Activated CD4-positive, alpha-beta T cell treated with anti-CD3 and anti-CD28 coated beads for 4 hours (primary cell): ENCODE results near the gene CPNE6.
"Not testable (repeated sequence)": the region's sequence is repeated elsewhere in the genome, so short reads cannot be mapped to it uniquely, and the experiment has no call there.

Source experiments
- DNase-seq, 2 donors: peaks; one replicate each; pipeline ENCODE4 v3.0.0-alpha.2; 2020

Gene CPNE6

DNA sequence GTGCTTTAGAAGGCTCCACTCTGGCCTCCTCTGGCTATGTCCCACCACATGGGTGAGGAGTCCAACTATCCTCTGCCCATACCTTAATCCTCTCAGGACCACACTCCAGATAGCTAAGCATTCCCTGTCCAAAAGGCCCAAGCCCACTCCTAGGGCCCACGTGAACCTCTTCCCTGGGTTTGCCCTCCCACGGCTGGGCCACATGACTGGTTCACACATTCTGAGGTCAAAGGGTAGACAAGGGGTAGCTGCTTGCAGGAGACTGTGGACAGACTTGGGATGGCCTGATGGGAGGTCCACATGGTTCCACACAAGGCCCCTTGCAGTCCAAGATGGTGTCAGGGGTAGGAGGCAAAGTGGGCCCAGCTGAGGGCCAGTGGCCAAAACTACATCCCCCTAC lies 16.7 kb downstream of the CPNE6 start:
- no peak for DNase-seq

DNA sequence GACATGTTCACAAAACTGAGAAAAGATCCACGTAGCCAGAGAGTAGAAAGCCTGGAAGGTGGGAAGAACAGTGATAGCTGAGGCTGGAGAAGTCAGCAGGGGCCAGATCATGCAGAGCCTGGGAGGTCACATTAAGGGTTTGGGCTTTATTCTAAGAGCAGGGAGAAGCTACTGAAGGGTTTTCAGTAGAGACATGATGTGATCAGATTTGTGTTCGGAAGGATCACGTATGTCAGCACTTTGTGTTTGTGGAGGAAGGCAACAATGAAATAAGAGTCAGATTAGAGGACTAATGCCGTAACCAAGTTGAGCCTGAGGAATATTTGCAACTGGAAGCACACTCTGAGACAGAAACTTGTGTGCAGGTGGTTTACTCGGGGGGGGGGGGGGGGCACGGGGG lies 18.5 kb downstream of the CPNE6 start:
- DNase-seq = no peak

DNA sequence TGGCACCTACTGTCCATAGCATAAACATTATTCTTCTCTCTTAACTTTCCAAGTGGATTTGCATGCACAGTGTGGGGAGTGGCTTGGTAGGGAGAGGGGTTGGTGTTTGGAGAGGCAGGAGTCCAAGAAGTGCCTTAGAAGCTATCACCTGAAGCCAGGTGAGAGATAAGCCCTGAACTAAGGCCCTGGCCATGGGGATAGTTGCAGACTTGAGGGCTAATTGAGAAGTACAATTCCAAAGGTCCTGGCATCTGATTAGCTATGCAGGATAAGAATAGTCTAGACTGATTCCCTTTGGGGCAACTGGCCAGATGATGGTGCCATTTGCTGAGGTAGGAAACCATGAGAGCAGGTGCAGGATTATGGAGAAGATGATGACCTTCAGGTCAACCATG lies 20.7 kb downstream of the CPNE6 start:
- no peak for DNase-seq

DNA sequence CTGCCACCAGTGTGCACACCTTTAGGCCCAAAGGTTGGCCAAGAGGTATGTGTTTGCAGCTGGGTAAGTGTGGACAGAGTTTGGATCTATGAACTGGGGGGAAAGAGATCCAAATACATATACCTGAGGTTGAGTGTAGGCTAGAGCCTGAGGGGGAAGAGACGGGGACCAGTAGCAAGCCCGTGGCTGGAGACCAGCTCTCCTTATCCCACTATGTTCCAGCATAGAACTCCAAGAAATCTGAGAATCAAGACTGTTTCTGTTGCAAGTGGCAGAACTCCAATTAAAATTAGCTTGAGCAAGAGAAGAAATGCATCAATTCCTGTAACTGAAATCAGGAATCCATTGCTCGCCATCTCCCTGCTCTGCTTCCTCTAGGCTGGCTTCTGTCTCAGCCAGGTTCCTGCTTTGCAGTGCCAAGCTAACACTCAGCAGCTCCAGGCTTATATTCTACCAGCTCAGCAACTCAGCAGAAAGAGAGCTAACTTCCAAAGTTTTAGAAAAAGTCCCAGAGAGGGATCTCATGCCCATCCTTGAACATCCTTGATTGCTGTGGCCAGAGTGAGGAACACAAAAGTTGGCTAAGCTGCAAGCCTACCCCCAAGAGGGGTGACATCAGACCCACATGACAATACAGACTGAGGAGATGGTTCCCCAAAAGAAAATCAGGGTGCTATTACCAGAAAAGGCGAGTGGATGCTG lies 21.3 kb downstream of the CPNE6 start:
- DNase-seq = no peak

DNA sequence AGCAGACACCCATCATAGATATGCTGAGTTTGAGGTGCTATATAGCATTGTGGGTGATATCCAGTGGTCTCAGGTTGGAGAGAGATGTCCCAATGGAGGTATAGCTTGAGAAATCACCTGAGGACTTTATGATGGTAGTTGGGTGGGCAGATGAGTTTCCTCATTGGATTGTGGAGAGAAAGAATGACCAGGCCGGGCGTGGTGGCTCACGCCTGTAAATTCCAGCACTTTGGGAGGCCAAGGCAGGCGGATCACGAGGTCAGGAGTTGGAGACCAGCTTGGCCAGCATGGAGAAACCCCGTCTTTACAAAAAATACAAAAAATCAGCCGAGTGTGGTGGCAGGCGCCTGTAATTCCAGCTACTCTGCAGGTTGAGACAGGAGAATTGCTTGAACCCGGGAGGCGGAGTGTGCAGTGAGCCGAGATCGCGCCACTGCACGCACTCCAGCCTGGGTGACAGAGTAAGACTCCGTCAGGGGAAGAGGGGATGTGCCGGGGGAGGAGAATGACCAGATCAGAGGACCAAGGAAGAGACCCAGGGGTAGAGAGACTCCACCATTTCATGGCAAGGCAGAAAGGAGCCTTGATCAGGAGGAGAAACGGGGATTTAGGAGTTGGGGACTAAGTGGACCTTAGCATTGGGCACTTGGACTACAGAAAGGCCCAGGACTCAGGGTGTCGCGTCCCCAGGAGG lies 22.0 kb downstream of the CPNE6 start:
- no peak for DNase-seq

DNA sequence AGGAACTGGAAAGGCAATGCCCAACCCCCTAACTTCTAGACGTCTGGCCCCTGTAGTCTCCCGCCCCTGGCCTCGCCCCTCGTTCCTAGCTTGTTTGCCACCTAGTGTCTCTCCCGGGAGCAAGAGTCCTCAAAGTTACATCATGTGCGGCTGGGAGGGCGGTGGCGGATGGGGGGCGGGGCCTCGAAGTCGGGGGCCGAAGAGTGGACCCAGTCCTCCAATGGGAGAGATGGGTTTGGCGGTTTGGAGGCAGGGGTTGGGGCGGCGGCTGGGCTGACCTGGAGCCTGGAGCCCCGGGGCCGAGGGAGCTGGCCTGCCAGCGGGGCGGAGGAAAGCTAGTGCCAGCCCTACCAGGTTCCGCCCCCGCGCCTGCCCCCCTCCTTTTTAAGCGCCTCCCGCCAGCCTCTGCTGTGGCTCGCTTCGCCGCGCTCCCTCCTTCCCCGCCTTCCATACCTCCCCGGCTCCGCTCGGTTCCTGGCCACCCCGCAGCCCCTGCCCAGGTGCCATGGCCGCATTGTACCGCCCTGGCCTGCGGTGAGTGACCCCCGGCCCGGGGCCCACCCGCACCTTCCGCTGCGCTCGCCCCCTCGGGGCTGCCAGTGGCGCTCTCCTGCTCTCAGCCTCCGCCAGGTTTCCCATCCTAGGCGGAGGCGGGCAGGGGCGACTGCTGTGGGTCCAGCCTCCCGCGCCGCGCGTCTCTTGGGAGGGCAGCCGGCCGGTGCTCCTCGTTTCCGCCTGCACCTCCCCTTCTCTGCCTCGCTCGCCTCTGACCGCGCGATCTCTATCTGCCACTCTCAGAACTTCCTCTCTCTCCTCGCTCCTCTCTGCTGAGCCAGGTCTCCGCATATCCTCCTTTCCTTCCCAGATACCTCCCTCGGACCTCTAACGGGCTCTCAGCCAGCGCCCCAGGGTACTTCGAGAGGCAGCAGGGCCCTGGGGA lies 22.8 kb downstream of the CPNE6 start, which contains the start of gene PCK2:
TSS of gene PCK2 (plus strand) at position 411 of the 940 bp plus-strand sequence. CDS start at position 506, 95 bp downstream.
- peak; percentile 81 to 89 for DNase-seq

DNA sequence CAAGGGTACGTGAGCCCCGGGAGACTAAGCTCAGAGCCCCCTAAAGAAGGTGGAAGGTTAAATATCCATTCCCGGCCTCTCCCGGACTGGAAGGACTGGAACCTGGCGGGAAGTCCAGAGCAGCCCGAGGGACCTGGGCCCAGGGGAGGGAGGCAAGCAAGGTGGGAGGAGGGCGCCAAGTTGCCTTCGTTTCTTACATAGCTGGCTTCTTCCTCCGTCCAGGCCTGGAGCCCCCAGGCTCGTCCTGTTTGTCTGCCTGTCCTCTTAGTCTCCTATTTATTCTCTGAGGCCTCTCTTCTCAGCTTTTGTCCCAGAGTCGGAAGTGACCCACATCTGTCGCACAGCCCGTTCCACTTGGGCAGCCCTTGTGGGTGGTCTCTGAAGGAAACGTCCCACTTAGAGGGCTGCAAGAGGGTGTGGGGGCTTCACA lies 23.5 kb downstream of the CPNE6 start:
- no peak for DNase-seq

DNA sequence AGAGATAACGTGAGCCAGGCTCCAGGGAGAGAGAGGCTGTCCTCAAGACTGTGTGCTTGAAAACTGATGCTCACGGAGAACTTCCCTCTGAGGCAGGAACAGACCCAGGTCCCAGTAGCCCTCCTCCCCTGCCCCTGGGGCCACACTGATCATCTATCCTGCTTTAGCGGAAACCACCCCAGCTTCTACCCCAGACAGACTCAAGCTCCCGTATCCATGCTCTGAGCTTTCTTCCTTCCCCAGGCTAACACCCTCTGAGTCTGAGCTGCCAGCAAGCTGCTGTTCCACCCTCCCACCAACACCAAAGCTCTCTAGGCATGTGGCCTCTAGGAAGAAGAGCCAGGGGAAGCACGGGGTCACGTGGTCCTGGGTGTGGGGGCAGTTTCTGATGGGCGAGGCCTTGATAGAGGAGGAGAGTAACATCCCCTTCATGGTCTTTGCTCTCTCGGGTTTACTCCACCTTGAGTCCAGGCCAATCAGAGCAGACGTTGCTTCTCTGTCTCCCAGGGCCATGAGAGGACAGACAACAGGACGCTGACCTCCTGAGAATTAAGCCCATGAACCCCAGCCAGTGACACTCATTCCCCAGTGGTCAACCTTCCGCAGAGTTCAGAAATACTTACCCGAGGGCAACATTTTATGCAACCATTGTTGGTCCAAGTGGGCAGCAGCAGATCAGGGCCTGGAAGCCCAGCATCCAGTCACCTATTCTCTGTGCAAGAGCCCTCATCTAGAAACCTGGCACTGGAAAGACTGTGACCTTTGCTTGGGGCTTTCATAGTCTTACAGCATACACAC lies 24.1 kb downstream of the CPNE6 start:
- peak; percentile 46 to 58 for DNase-seq

DNA sequence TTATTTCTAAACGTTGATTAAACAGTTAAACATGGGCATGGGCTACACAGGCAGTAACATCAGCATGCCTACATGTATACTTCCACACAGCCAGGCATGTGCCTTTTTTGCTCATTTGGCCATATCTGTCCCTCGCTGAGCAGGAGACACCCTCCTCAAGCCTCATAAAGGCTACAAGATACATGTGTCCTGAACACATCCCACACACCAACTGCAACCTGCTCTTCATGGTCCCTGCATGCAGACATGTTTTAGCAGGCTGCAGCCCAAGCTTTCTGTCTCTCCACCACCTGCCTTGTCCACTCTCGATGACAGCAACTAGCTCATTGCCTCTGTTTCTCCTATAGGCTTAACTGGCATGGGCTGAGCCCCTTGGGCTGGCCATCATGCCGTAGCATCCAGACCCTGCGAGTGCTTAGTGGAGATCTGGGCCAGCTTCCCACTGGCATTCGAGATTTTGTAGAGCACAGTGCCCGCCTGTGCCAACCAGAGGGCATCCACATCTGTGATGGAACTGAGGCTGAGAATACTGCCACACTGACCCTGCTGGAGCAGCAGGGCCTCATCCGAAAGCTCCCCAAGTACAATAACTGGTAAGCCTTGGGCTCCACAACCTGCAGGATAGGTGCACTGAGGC lies 25.3 kb downstream of the CPNE6 start:
- DNase-seq = no peak

DNA sequence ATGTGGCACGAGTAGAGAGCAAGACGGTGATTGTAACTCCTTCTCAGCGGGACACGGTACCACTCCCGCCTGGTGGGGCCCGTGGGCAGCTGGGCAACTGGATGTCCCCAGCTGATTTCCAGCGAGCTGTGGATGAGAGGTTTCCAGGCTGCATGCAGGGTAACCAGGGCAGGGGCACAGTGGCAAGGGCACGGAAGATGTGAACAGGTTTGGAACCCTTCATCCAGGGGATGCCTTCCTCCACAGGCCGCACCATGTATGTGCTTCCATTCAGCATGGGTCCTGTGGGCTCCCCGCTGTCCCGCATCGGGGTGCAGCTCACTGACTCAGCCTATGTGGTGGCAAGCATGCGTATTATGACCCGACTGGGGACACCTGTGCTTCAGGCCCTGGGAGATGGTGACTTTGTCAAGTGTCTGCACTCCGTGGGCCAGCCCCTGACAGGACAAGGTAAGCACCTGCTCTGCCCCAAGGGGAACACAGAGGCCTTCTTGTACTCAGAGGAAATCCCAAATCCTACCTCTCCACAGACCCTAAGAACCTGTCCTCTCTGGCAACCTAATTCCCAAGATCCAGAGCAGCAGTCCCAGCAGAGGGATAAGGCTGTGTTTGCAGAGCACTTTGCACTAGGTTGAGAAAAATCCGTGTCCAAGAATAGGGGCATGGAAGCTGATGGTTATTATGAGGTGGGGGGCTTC lies 27.0 kb downstream of the CPNE6 start:
- DNase-seq = no peak

DNA sequence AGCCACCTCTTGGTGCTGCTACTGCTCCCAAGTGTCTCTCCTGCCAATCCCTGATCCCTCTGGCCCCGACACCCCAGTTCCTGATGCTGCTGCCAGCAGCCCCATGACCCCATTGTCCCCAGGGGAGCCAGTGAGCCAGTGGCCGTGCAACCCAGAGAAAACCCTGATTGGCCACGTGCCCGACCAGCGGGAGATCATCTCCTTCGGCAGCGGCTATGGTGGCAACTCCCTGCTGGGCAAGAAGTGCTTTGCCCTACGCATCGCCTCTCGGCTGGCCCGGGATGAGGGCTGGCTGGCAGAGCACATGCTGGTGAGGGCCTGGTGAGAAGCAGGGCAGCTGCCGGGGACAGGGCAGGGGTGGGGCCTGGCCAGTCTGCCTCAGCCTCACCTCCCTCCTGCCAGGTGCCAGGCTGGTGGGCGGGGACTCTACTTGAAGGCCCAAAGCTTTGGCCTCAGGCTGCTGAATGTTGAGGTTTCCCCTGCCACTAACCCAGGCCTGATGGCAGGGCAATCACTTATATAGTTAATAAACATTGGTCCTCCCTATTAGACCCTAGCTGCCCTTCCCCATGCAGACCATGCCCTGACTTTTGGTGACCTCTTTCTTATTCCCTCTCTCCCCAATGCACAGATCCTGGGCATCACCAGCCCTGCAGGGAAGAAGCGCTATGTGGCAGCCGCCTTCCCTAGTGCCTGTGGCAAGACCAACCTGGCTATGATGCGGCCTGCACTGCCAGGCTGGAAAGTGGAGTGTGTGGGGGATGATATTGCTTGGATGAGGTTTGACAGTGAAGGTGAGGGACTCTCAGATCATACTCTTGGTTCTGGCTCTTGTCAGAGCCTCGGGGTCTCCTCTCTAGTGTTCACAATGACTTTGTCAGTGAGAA lies 27.8 kb downstream of the CPNE6 start:
- DNase-seq = no peak

DNA sequence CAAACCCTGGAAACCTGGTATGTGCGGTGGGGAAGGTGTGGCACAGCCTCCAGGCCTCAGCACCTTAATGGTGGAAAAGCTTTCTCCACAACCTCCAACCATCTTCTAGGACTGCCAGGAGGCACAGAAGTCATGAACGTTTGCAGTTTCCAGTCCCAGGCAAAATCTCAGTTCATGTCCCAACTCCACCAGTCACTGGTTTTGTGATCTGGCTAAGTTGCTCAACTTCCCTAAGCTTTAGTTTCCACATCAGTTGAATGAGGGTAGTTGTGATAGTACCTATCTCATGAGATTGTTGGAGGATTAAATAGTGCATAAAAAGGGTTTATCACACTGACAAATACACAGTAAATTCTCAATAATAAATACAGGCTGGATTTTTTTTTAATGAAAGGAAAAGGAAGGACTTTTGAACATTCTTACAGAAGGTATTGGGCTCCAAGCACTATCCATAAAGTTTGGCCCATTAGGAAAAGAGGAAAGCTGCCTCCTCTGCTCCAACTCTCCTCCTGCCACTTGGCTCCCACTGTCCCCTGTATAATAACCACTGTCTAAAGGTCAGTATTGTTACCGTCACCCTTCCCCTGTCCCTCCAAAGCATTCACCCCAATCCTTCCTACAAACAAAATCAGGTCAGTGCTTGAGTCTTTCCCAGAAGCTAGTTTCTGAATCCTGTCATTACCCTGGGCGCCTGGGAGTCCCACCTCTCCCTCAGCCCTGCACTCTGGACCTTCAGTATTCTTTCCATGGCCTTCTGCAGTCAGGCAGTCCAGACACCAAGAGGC lies 29.0 kb downstream of the CPNE6 start:
- DNase-seq = no peak

DNA sequence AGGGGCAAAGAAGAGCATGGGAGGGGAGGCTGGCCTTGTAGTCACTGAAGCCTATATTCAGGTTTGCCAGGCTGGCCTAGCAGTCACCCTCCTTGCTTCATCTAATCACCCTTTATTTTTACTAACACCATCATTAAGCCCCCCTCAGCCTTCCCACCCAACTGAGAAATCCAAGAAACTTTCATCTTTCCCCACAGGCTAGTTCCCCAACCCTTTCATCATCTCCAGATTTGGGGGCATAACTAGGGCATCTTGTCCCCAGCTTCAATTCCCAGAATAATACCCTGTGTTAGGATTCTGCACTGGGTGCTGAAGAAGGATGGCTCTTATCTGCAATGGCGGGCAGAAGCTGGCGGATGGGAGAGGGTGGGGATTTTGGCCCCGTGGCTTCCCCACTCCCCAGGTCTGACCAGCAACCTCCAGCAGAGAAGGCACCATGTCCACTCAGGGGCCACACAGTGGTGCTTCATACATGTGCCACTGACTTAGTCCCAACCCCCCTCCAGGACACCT lies 29.7 kb downstream of the CPNE6 start:
- no peak for DNase-seq

DNA sequence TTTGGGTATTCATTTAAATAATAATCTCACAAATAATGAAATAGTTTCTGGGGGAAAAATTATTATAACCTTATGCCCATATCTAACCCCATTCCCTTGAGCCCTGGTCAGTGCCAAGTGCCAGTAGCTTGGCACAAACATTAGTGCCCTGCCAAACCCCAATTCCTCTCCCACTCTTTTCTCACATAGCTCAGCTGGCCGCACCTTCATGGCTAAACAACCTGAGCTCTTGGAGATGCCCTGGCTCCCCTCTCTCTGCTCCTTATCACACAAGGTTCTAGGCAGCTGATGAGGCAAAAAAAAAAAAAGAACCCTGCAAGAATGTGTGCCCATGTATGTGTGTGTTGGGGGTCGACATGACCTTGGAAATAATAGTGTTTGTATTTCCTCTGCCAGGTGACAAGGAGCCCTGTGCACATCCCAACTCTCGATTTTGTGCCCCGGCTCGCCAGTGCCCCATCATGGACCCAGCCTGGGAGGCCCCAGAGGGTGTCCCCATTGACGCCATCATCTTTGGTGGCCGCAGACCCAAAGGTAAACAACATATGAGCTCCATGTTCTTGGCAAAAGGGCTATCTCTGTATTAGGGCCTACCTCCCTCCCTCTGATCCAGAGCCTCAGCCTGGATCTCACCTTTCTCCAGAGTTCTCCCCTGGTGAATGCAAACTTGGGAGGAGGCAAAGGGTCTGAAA lies 31.1 kb downstream of the CPNE6 start:
- DNase-seq = no peak

DNA sequence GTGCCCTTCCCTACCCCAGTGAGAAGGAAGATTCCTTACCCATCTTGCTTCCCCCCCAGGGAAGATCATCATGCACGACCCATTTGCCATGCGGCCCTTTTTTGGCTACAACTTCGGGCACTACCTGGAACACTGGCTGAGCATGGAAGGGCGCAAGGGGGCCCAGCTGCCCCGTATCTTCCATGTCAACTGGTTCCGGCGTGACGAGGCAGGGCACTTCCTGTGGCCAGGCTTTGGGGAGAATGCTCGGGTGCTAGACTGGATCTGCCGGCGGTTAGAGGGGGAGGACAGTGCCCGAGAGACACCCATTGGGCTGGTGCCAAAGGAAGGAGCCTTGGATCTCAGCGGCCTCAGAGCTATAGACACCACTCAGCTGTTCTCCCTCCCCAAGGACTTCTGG lies 32.1 kb downstream of the CPNE6 start:
- no peak for DNase-seq

DNA sequence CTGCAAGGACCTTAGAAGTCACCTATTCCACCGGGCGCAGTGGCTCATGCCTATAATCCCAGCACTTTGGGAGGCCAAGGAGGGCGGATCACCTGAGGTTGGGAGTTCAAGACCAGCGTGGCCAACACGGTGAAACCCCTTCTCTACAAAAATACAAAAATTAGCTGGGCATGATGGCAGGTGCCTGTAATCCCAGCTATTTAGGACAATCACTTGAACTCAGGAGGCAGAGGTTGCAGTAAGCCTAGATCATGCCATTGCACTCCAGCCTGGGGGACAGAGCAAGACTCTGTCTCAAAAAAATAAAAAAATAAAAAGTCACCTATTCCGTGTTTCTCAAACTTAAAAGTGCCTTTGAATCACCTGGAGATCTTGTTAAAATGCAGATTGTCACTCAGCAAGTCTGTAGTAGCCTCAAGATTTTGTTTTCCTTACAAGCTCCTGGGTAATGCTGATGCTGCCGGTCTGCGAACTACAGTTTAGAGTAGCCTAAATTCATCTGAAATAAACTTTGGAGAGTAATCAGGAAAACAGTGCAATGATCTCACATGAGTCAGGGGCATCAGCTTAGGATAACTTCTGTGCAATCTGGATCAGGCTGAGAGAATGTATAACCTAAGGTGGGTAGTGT lies 34.4 kb downstream of the CPNE6 start:
- DNase-seq = not testable (repeated sequence)

DNA sequence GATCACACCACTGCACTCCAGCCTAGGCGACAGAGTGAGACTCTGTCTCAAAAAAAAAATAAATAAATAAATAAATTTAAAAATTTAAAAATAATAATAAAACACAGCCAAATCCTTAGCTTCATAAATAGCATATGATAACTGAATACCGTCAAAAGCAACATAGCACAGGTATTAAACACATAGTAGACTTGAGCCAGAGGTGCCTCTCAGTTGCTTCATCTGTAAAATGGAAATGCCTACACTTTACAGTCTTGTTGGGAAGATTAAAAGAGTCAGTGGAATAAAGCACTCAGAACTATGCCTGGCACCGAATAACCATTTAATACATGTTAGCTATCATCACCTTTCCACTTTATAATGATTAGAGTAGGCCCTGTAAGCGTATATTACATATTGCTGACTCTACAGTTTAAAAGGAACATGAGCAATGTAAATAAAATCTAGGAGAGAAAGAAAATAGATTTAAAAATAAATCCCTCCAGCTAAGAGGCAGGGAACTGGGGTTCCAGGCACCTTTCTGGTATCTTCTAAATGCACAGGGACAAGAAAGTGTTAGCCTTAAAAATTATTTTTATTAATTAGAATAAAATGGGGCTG lies 35.4 kb downstream of the CPNE6 start:
- no peak for DNase-seq
